Caco-2 (cell line): ENCODE measurements around the gene ASAP2. TPM values are rescaled to one million over a fixed set of nuclear protein-coding genes. Genes with fewer than 3 reads are reported as not detected.

Experiments used
- BruUV-seq: library from RNA; stranded (reverse); fragments of 400-500 nt; replicated peaks from 2 replicates; lab custom pipeline; 2021; lab: Mats Ljungman, UMichigan
- CTCF ChIA-PET: fragments of 300-600 bp; sonication (Branson Sonifier 250); formaldehyde crosslinking; loops from one replicate; lab custom pipeline; 2022; ENCODE audit warnings: antibody characterized with exemption; lab: Charles Lee
- POLR2A ChIA-PET: fragments of 300-600 bp; sonication (Branson Sonifier 250); formaldehyde crosslinking; loops from one replicate; lab custom pipeline; 2022; ENCODE audit warnings: antibody characterized with exemption; lab: Charles Lee
- DNase-seq, 2 experiments: peaks; one replicate each; pipeline versions ENCODE4 v3.0.0 to v3.0.0-alpha.2; 2020 to 2022
- H3K27me3 ChIP-seq: replicated peaks from 2 replicates; pipeline ENCODE4 v1.6.0; 2011; ENCODE audit warnings: low read length; ENCODE audit not compliant: control insufficient read depth, insufficient read depth
- H3K36me3 ChIP-seq: 2 replicates; pipeline ENCODE4 v1.5.1; 2011; ENCODE audit warnings: low read length; ENCODE audit not compliant: control insufficient read depth, insufficient read depth
- H3K4me1 ChIP-seq: fragments of 250-450 bp; sonication (Bioruptor Pico); 2 replicates; pipeline ENCODE4 v1.5.1; 2020; ENCODE audit warnings: mild to moderate bottlenecking
- H3K4me3 ChIP-seq: 2 replicates; pipeline ENCODE4 v1.5.1; 2011; ENCODE audit warnings: low read depth, mild to moderate bottlenecking, control low read depth, low read length
- H3K9me3 ChIP-seq: fragments of 250-450 bp; sonication (Bioruptor Pico); 2 replicates; pipeline ENCODE4 v1.5.1; 2020; ENCODE audit warnings: mild to moderate bottlenecking, moderate library complexity
- H3K27ac Mint-ChIP-seq: one replicate; pipeline ENCODE4 v1.8.0; 2022; ENCODE audit warnings: mixed read lengths; ENCODE audit not compliant: unreplicated experiment
- H3K27me3 Mint-ChIP-seq: one replicate; pipeline ENCODE4 v1.8.0; 2022; ENCODE audit warnings: mixed read lengths; ENCODE audit not compliant: insufficient read depth, unreplicated experiment
- H3K36me3 Mint-ChIP-seq: one replicate; pipeline ENCODE4 v1.8.0; 2022; ENCODE audit warnings: mild to moderate bottlenecking, mixed read lengths; ENCODE audit not compliant: insufficient read depth, unreplicated experiment
- H3K4me1 Mint-ChIP-seq: one replicate; pipeline ENCODE4 v1.8.0; 2022; ENCODE audit warnings: low read depth, mixed read lengths; ENCODE audit not compliant: unreplicated experiment
- H3K4me3 Mint-ChIP-seq: one replicate; pipeline ENCODE4 v1.8.0; 2022; ENCODE audit warnings: mild to moderate bottlenecking, moderate library complexity, mixed read lengths; ENCODE audit not compliant: unreplicated experiment
- H3K9me3 Mint-ChIP-seq: one replicate; pipeline ENCODE4 v1.8.0; 2022; ENCODE audit warnings: mixed read lengths; ENCODE audit not compliant: unreplicated experiment
- CTCF ChIP-seq, 2 experiments: fragments of 200-600 bp in 1 of 2; IDR thresholded peaks; 1 replicate in 1 of 2; 2 replicates in 1 of 2; pipeline versions ENCODE4 v1.5.1 to v1.8.0; 2011 to 2022; ENCODE audit warnings: antibody characterized with exemption in 1 of 2, control low read depth in 1 of 2, inconsistent platforms in 1 of 2, low read depth in 1 of 2, low read length in 1 of 2, mild to moderate bottlenecking in 1 of 2, moderate library complexity in 1 of 2; ENCODE audit not compliant: insufficient read depth in 1 of 2, severe bottlenecking in 1 of 2, unreplicated experiment in 1 of 2
- intact Hi-C: fragments of 100-400 bp; cut with micrococcal nuclease; formaldehyde crosslinking; loops from one replicate; pipeline ENCODE4 v1.10.0; 2022; ENCODE audit not compliant: unreplicated experiment
- total RNA-seq: library from RNA; stranded (reverse); gene quantifications from 2 replicates; pipeline ENCODE4 v1.2.3, GENCODE V29; 2022

The ASAP2 gene
- total RNA-seq, 1 experiment from 2014 or later: 25.6 TPM

- Histone ChIP-seq H3K4me1 (no peaks in the 10 kb centered on the region), H3K36me3 (peaks cover 2% of the 10 kb centered on the region; the same call in 1 of the 2 replicates), H3K27me3 (no peaks in the 10 kb centered on the region; the same call in 1 of the 2 replicates), H3K4me3 (no peak overlapping the region), H3K9me3 (no peaks in the 10 kb centered on the region)
- POLR2A ChIA-PET: no interaction called here
- no peaks in the 10 kb centered on the region for H3K4me1 Mint-ChIP-seq
- BruUV-seq: no TSS peak
- CTCF ChIA-PET: no interaction called here
- H3K9me3 Mint-ChIP-seq: no peaks in the 10 kb centered on the region
- no peaks in the 10 kb centered on the region for H3K27me3 Mint-ChIP-seq
- no peak overlapping the region for H3K27ac Mint-ChIP-seq
- H3K4me3 Mint-ChIP-seq: no peak overlapping the region
- DNase-seq: no peak
- TF ChIP-seq CTCF (IDR thresholded peaks at IDR 0.05; ENCODE audit: insufficient read depth in 1 of 2, low read depth in 1 of 2, low read length in 1 of 2, severe bottlenecking in 1 of 2, unreplicated experiment in 1 of 2): no peak
- peaks cover 7% of the 10 kb centered on the region for H3K36me3 Mint-ChIP-seq
- intact Hi-C loops: no loop called here
Measured at GRCh38 chr2:9322576-9322975, 116.0 kb downstream of the ASAP2 start.

- Histone ChIP-seq H3K36me3 (peaks cover 3% of the 10 kb centered on the region; the same call in 1 of the 2 replicates), H3K9me3 (no peaks in the 10 kb centered on the region), H3K4me1 (no peaks in the 10 kb centered on the region), H3K27me3 (no peaks in the 10 kb centered on the region), H3K4me3 (no peak overlapping the region)
- CTCF ChIA-PET: no interaction called here
- Mint-ChIP-seq H3K27ac (no peak overlapping the region), H3K4me3 (no peak overlapping the region), H3K9me3 (no peaks in the 10 kb centered on the region), H3K4me1 (peaks cover 7% of the 10 kb centered on the region), H3K27me3 (no peaks in the 10 kb centered on the region), H3K36me3 (peaks cover 18% of the 10 kb centered on the region)
- no peak for TF ChIP-seq CTCF (IDR thresholded peaks at IDR 0.05; ENCODE audit: insufficient read depth in 1 of 2, low read depth in 1 of 2, low read length in 1 of 2, severe bottlenecking in 1 of 2, unreplicated experiment in 1 of 2)
- no TSS peak for BruUV-seq
- POLR2A ChIA-PET: no interaction called here
- DNase-seq: no peak
- intact Hi-C loops: no loop called here
Measured at GRCh38 chr2:9325428-9325827, 118.8 kb downstream of the ASAP2 start.

GRCh38 chr2:9326975-9327374 is 120.4 kb downstream of the ASAP2 start:
- no peak overlapping the region for H3K4me3 Mint-ChIP-seq
- ChIA-PET CTCF (no interaction called here), POLR2A (interaction anchor here (0.6 kb wide), 1 partner anchor 64 kb away, joined by 3 read pairs; no protein-coding TSS in a partner anchor)
- no peak for TF ChIP-seq CTCF (IDR thresholded peaks at IDR 0.05; ENCODE audit: insufficient read depth in 1 of 2, low read depth in 1 of 2, low read length in 1 of 2, severe bottlenecking in 1 of 2, unreplicated experiment in 1 of 2)
- DNase-seq: no peak
- H3K27ac Mint-ChIP-seq: no peak overlapping the region
- Histone ChIP-seq H3K4me1 (no peaks in the 10 kb centered on the region), H3K36me3 (peaks cover 3% of the 10 kb centered on the region; the same call in 1 of the 2 replicates), H3K27me3 (no peaks in the 10 kb centered on the region), H3K9me3 (no peaks in the 10 kb centered on the region), H3K4me3 (no peak overlapping the region)
- no TSS peak for BruUV-seq
- H3K4me1 Mint-ChIP-seq: peaks cover 9% of the 10 kb centered on the region
- H3K9me3 Mint-ChIP-seq: no peaks in the 10 kb centered on the region
- no peaks in the 10 kb centered on the region for H3K27me3 Mint-ChIP-seq
- intact Hi-C loops: no loop called here
- H3K36me3 Mint-ChIP-seq: peaks cover 20% of the 10 kb centered on the region
